K562 (cell line): Measurements from ENCODE around the gene PDCD11. TPM values are rescaled to one million over a fixed set of nuclear protein-coding genes. Genes with fewer than 3 reads are reported as not detected.

Experiments used
- CBFA2T3 ChIP-seq: fragments of 450-650 bp; IDR thresholded peaks from 2 replicates; pipeline ENCODE4 v1.6.1; 2017
- CBX3 ChIP-seq, 2 experiments: IDR thresholded peaks; 1 replicate in 1 of 2; 2 replicates in 1 of 2; pipeline ENCODE4 v1.6.1; 2012; ENCODE audit warnings: inconsistent platforms in 2 of 2, low read length in 2 of 2, borderline replicate concordance in 1 of 2, control low read depth in 1 of 2
- EP300 ChIP-seq: IDR thresholded peaks from 2 replicates; pipeline ENCODE4 v1.6.1; 2012; ENCODE audit warnings: low read length, improper control_type of control experiment
- FUS ChIP-seq: fragments of 200-400 bp; formaldehyde crosslinking; optimal IDR thresholded peaks from 2 replicates; pipeline ENCODE3; 2017; ENCODE audit warnings: low read depth, low read length
- GABPA ChIP-seq: fragments of 200-800 bp; sonication (Bioruptor generic); conservative IDR thresholded peaks from 2 replicates; pipeline ENCODE4 v1.6.1; 2016; ENCODE audit warnings: low read depth, missing genetic modification characterization, missing compliant biosample characterization
- JUND ChIP-seq, 2 experiments: IDR thresholded peaks; 2 replicates in 1 of 2; 3 replicates in 1 of 2; pipeline ENCODE4 v1.6.1; 2011; ENCODE audit warnings: borderline replicate concordance in 2 of 2, low read depth in 2 of 2, low read length in 2 of 2, improper control_type of control experiment in 1 of 2, missing biosample characterization in 1 of 2, missing genetic modification characterization in 1 of 2, missing genetic modification reagents in 1 of 2
- LCOR ChIP-seq: sonication (generic); formaldehyde crosslinking; IDR thresholded peaks from 2 replicates; pipeline ENCODE4 v1.8.0; 2022; ENCODE audit warnings: mild to moderate bottlenecking, missing genetic modification reagents
- MAFG ChIP-seq: fragments of 450-650 bp; conservative IDR thresholded peaks from 2 replicates; pipeline ENCODE4 v1.6.1; 2016; ENCODE audit warnings: missing genetic modification characterization, missing compliant biosample characterization
- MAFK ChIP-seq: IDR thresholded peaks from 2 replicates; pipeline ENCODE4 v1.6.1; 2011; ENCODE audit warnings: low read length, improper control_type of control experiment
- NBN ChIP-seq: fragments of 450-650 bp; IDR thresholded peaks from 2 replicates; pipeline ENCODE4 v1.6.1; 2016; ENCODE audit warnings: low read depth, mild to moderate bottlenecking
- NCOR1 ChIP-seq: fragments of 450-650 bp; IDR thresholded peaks from 2 replicates; pipeline ENCODE4 v1.6.1; 2016; ENCODE audit warnings: mild to moderate bottlenecking, moderate library complexity
- NRF1 ChIP-seq, 2 experiments: fragments of 450-650 bp; IDR thresholded peaks in 1 of 2; conservative IDR thresholded peaks in 1 of 2; 2 replicates each; pipeline ENCODE4 v1.6.1; 2014; ENCODE audit warnings: mild to moderate bottlenecking in 2 of 2
- PCBP1 ChIP-seq: fragments of 200-400 bp; formaldehyde crosslinking; IDR thresholded peaks from 2 replicates; pipeline ENCODE4 v1.6.1; 2018; ENCODE audit warnings: mild to moderate bottlenecking, low read depth, low read length; ENCODE audit not compliant: poor library complexity, severe bottlenecking
- RBM39 ChIP-seq: fragments of 200-400 bp; formaldehyde crosslinking; optimal IDR thresholded peaks from 2 replicates; pipeline ENCODE3; 2018; ENCODE audit warnings: low read depth, low read length
- SMARCA5 ChIP-seq: fragments of 450-650 bp; IDR thresholded peaks from 2 replicates; pipeline ENCODE4 v1.6.1; 2016
- TAF15 ChIP-seq: fragments of 200-400 bp; formaldehyde crosslinking; IDR thresholded peaks from 2 replicates; pipeline ENCODE4 v1.6.1; 2017; ENCODE audit warnings: mild to moderate bottlenecking, low read depth, low read length, moderate library complexity
- TGIF2 ChIP-seq: sonication (generic); formaldehyde crosslinking; IDR thresholded peaks from 2 replicates; pipeline ENCODE4 v1.8.1; 2022; ENCODE audit warnings: mild to moderate bottlenecking, missing genetic modification reagents, moderate library complexity
- ZNF146 ChIP-seq: IDR thresholded peaks from one replicate; pipeline ENCODE4 v1.6.1; 2018; ENCODE audit warnings: missing compliant biosample characterization; ENCODE audit not compliant: unreplicated experiment
- ZNF316 ChIP-seq: fragments of 450-650 bp; IDR thresholded peaks from 2 replicates; pipeline ENCODE4 v1.6.1; 2016
- ZNF444 ChIP-seq: fragments of 250-450 bp; sonication (Bioruptor Pico); IDR thresholded peaks from 2 replicates; pipeline ENCODE4 v1.4.0; 2020; ENCODE audit warnings: mild to moderate bottlenecking, moderate library complexity
- ZNF561 ChIP-seq: fragments of 450-650 bp; formaldehyde crosslinking; conservative IDR thresholded peaks from 2 replicates; pipeline ENCODE4 v1.4.0; 2020; ENCODE audit warnings: mild to moderate bottlenecking, moderate library complexity
- ZNF668 ChIP-seq: fragments of 250-450 bp; sonication (Bioruptor Pico); IDR thresholded peaks from 2 replicates; pipeline ENCODE4 v1.8.0; 2022; ENCODE audit warnings: mild to moderate bottlenecking, inconsistent platforms
- ZNF79 ChIP-seq: fragments of 250-450 bp; sonication (Bioruptor Pico); IDR thresholded peaks from 2 replicates; pipeline ENCODE4 v1.4.0; 2020; ENCODE audit warnings: low read depth, mild to moderate bottlenecking, moderate library complexity
- polyA plus RNA-seq, 8 experiments: library from polyadenylated mRNA; depleted of rRNA in 4 of 8; stranded (reverse) in 5 of 8; unstranded in 3 of 8; fragments of >200 nt; fragmentation: Nextera tagmentation in 2 of 8; fragmentation: Illumina TruSeq in 1 of 8; extraction: Ambion mirVana in 2 of 8; extraction: Trizol in 1 of 8; gene quantifications; 2 replicates each; pipeline versions ENCODE4 v1.2.1 to v1.2.3, GENCODE V29; 2011 to 2014; ENCODE audit warnings: inconsistent platforms in 1 of 8, missing spikeins in 1 of 8
- total RNA-seq, 7 experiments: library from RNA; depleted of rRNA in 6 of 7; stranded (reverse); fragments of >200 nt in 6 of 7; fragmentation: Illumina TruSeq in 2 of 7; extraction: Trizol in 2 of 7; gene quantifications; 2 replicates each; pipeline versions ENCODE4 v1.2.1 to v1.2.3, GENCODE V29; 2011 to 2021; ENCODE audit warnings: low replicate concordance in 1 of 7
- TF ChIP-seq, protein P1 (sequence below), 2 experiments: fragments of 450-650 bp; conservative IDR thresholded peaks; 2 replicates each; pipeline ENCODE4 v1.6.1; 2017; ENCODE audit warnings: mild to moderate bottlenecking in 2 of 2, moderate library complexity in 2 of 2
- TF ChIP-seq, protein P2 (sequence below): IDR thresholded peaks from 2 replicates; pipeline ENCODE4 v1.6.1; 2011; ENCODE audit warnings: borderline replicate concordance, low read depth, mild to moderate bottlenecking, moderate library complexity, low read length; ENCODE audit not compliant: insufficient read depth, poor library complexity, severe bottlenecking
- TF ChIP-seq, protein P3 (sequence below): fragments of 250-450 bp; sonication (Bioruptor Pico); IDR thresholded peaks from 2 replicates; pipeline ENCODE4 v1.8.0; 2022; ENCODE audit warnings: inconsistent platforms

Gene PDCD11
- total and polyA plus RNA-seq, 9 of the 15 experiments (the other 6 are each of a cell fraction or from before 2014, with no cell fraction given) = 14.8 to 73.8 (median 50.0) TPM

DNA sequence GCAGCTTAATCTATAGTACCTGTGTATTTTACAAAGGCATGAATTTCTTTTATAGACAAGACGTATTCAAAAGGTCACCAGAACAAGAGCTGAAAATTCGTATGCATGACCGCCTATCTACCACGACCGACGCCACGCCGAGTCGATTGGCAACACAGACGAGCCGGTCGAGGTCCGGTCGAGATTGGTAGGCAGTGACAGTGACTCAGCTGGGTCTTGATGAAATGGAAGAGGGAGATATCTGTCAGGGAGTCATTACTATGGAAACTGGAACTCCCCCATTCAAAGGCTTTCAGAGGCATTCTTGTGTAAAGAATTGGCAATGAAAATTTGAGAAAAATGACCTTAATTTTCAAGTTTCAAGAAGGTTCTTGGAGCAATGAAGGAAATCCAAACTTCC, 2.2 kb upstream of the PDCD11 start (continued):
- no peak for TF ChIP-seq ZNF561 (CRISPR knock-in tag)
- peak; percentile 22; the same call in 1 of the 2 replicates for TF ChIP-seq ZNF316
- TF ChIP-seq MAFK = peak; percentile 56; the same call in 1 of the 2 replicates
- TF ChIP-seq, protein P1, sequence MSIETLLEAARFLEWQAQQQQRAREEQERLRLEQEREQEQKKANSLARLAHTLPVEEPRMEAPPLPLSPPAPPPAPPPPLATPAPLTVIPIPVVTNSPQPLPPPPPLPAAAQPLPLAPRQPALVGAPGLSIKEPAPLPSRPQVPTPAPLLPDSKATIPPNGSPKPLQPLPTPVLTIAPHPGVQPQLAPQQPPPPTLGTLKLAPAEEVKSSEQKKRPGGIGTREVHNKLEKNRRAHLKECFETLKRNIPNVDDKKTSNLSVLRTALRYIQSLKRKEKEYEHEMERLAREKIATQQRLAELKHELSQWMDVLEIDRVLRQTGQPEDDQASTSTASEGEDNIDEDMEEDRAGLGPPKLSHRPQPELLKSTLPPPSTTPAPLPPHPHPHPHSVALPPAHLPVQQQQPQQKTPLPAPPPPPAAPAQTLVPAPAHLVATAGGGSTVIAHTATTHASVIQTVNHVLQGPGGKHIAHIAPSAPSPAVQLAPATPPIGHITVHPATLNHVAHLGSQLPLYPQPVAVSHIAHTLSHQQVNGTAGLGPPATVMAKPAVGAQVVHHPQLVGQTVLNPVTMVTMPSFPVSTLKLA (conservative IDR thresholded peaks at IDR 0.05) = peak; percentile 45 to 63; a peak in 2 of 4 replicates
- no peak for TF ChIP-seq ZNF146 (CRISPR knock-in tag)
- TF ChIP-seq TGIF2 (CRISPR knock-in tag) = no peak
- peak; percentile 75; the same call in 1 of the 2 replicates for TF ChIP-seq JUND (IDR thresholded peaks at IDR 0.05; ENCODE audit: borderline replicate concordance, low read depth, low read length)
- TF ChIP-seq JUND (tag; IDR thresholded peaks at IDR 0.05; ENCODE audit: borderline replicate concordance, low read depth, low read length) = no peak; the same call in 2 of the 3 replicates
- TF ChIP-seq GABPA = no peak
- no peak for TF ChIP-seq ZNF444 (CRISPR knock-in tag)
- peak; percentile 28; the same call in 1 of the 2 replicates for TF ChIP-seq EP300
- no peak for TF ChIP-seq TAF15
- TF ChIP-seq NCOR1 = peak; percentile 42; the same call in 1 of the 2 replicates
- TF ChIP-seq LCOR (CRISPR knock-in tag) = no peak
- TF ChIP-seq, protein P2, sequence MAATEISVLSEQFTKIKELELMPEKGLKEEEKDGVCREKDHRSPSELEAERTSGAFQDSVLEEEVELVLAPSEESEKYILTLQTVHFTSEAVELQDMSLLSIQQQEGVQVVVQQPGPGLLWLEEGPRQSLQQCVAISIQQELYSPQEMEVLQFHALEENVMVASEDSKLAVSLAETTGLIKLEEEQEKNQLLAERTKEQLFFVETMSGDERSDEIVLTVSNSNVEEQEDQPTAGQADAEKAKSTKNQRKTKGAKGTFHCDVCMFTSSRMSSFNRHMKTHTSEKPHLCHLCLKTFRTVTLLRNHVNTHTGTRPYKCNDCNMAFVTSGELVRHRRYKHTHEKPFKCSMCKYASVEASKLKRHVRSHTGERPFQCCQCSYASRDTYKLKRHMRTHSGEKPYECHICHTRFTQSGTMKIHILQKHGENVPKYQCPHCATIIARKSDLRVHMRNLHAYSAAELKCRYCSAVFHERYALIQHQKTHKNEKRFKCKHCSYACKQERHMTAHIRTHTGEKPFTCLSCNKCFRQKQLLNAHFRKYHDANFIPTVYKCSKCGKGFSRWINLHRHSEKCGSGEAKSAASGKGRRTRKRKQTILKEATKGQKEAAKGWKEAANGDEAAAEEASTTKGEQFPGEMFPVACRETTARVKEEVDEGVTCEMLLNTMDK = no peak
- no peak for TF ChIP-seq CBX3 (IDR thresholded peaks at IDR 0.05; ENCODE audit: borderline replicate concordance in 1 of 2, low read length in 2 of 2)
- no peak for TF ChIP-seq ZNF79 (CRISPR knock-in tag)
- TF ChIP-seq MAFG (tag) = peak; percentile 36; the same call in 1 of the 2 replicates
- TF ChIP-seq NRF1 (conservative IDR thresholded peaks at IDR 0.05 in 1 of 2, IDR thresholded peaks at IDR 0.05 in 1 of 2) = no peak
- TF ChIP-seq FUS = no peak
- TF ChIP-seq CBFA2T3 = peak; percentile 63
- TF ChIP-seq SMARCA5 = no peak
- no peak for TF ChIP-seq RBM39
- no peak for TF ChIP-seq NBN
- TF ChIP-seq, protein P3, sequence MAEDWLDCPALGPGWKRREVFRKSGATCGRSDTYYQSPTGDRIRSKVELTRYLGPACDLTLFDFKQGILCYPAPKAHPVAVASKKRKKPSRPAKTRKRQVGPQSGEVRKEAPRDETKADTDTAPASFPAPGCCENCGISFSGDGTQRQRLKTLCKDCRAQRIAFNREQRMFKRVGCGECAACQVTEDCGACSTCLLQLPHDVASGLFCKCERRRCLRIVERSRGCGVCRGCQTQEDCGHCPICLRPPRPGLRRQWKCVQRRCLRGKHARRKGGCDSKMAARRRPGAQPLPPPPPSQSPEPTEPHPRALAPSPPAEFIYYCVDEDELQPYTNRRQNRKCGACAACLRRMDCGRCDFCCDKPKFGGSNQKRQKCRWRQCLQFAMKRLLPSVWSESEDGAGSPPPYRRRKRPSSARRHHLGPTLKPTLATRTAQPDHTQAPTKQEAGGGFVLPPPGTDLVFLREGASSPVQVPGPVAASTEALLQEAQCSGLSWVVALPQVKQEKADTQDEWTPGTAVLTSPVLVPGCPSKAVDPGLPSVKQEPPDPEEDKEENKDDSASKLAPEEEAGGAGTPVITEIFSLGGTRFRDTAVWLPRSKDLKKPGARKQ (CRISPR knock-in tag) = no peak
- TF ChIP-seq PCBP1 = no peak
- no peak for TF ChIP-seq ZNF668 (CRISPR knock-in tag)
